ENCODE data around the gene FOXL2. TPM values are rescaled to one million over a fixed set of nuclear protein-coding genes. Genes with fewer than 3 reads are reported as not detected.

The FOXL2 gene
- total RNA-seq, 4 donors from 2014 or later = 0.26 to 23.6 (median 9.8) TPM; not detected in 1

GRCh38 chr3:138936741-138937689 lies 9.9 kb downstream of the FOXL2 start:
- Histone ChIP-seq H3K9me3 (no peaks in the 10 kb centered on the region), H3K36me3 (no peaks in the 10 kb centered on the region), H3K4me3 (peak overlapping the region in 1 of 2 donors; percentile 30), H3K4me1 (no peaks in the 10 kb centered on the region), H3K27ac (no peak overlapping the region), H3K27me3 (peaks cover 0 to 16% of the 10 kb centered on the region in 2 donors)
- TF ChIP-seq CTCF (IDR thresholded peaks at IDR 0.05) (no peak), POLR2A (IDR thresholded peaks at IDR 0.05) (no peak)
- intact Hi-C loops (cut with DNase I; ENCODE audit: low total_unique reads) = no loop called here
- DNase-seq = no peak

- peak; percentile 81 to 95 (median 90) for TF ChIP-seq CTCF (IDR thresholded peaks at IDR 0.05)
- TF ChIP-seq POLR2A (IDR thresholded peaks at IDR 0.05) = no peak
- Histone ChIP-seq H3K36me3 (no peaks in the 10 kb centered on the region), H3K9me3 (no peaks in the 10 kb centered on the region), H3K4me3 (peak overlapping the region; percentile 5 to 30), H3K27me3 (peaks cover 0 to 16% of the 10 kb centered on the region in 2 donors), H3K4me1 (no peaks in the 10 kb centered on the region), H3K27ac (no peak overlapping the region)
- intact Hi-C loops (cut with DNase I; ENCODE audit: low total_unique reads) = no loop called here
- peak; percentile 68 to 76 for DNase-seq
Measured at GRCh38 chr3:138935863-138936740, 10.8 kb downstream of the FOXL2 start.

- Histone ChIP-seq H3K9me3 (no peaks in the 10 kb centered on the region), H3K4me3 (peak overlapping the region in 1 of 2 donors; percentile 5), H3K4me1 (no peaks in the 10 kb centered on the region), H3K27ac (no peak overlapping the region), H3K27me3 (peaks cover 0 to 16% of the 10 kb centered on the region in 2 donors), H3K36me3 (no peaks in the 10 kb centered on the region)
- TF ChIP-seq CTCF (IDR thresholded peaks at IDR 0.05) = no peak
- no peak for TF ChIP-seq POLR2A (IDR thresholded peaks at IDR 0.05)
- intact Hi-C loops (cut with DNase I; ENCODE audit: low total_unique reads) = no loop called here
- no peak for DNase-seq
Measured at GRCh38 chr3:138935505-138935862, 11.5 kb downstream of the FOXL2 start.

GRCh38 chr3:138933981-138934691 lies 12.8 kb downstream of the FOXL2 start:
- H3K27me3 ChIP-seq = peaks cover 0 to 6% of the 10 kb centered on the region in 2 donors
- intact Hi-C loops (cut with DNase I; ENCODE audit: low total_unique reads) = no loop called here
- no peak for DNase-seq

More at GRCh38 chr3:138933981-138934691, 12.8 kb downstream of the FOXL2 start:
- no peak for TF ChIP-seq POLR2A (IDR thresholded peaks at IDR 0.05)
- no peak for TF ChIP-seq CTCF (IDR thresholded peaks at IDR 0.05)
- H3K27ac ChIP-seq = no peak overlapping the region
- H3K4me3 ChIP-seq = no peak overlapping the region
- H3K9me3 ChIP-seq = no peaks in the 10 kb centered on the region
- H3K36me3 ChIP-seq = no peaks in the 10 kb centered on the region
- no peaks in the 10 kb centered on the region for H3K4me1 ChIP-seq
